Measurements from ENCODE around the gene MVB12B.

Gene MVB12B

GRCh38 chr9:126329476-126330275, 3.0 kb downstream of the MVB12B start:
- H3K4me3 ChIP-seq: no peak overlapping the region
- H3K4me1 ChIP-seq: peaks cover 11% of the 10 kb centered on the region
- H3K36me3 ChIP-seq (replicated peaks): no peaks in the 10 kb centered on the region; the same call in 1 of the 2 replicates
- DNase-seq (ENCODE audit: low spot score in 2 of 2): no peak
- H3K9me3 ChIP-seq: peaks cover 3% of the 10 kb centered on the region; the same call in 1 of the 2 replicates
- H3K27me3 ChIP-seq (ENCODE audit: low read depth): no peaks in the 10 kb centered on the region
- in situ Hi-C loops (cut with MboI; ENCODE audit: low sequenced_read_pairs): no loop called here

- H3K4me1 ChIP-seq: peaks cover 11% of the 10 kb centered on the region
- no peak for DNase-seq (ENCODE audit: low spot score in 2 of 2)
- in situ Hi-C loops (cut with MboI; ENCODE audit: low sequenced_read_pairs): no loop called here
- no peaks in the 10 kb centered on the region; the same call in 1 of the 2 replicates for H3K36me3 ChIP-seq (replicated peaks)
- no peaks in the 10 kb centered on the region for H3K27me3 ChIP-seq (ENCODE audit: low read depth)
- H3K4me3 ChIP-seq: no peak overlapping the region
- no peaks in the 10 kb centered on the region for H3K9me3 ChIP-seq
Measured at GRCh38 chr9:126330536-126330935, 3.9 kb downstream of the MVB12B start.

- DNase-seq (ENCODE audit: low spot score in 2 of 2): no peak
- Histone ChIP-seq H3K4me1 (peaks cover 7% of the 10 kb centered on the region), H3K4me3 (no peak overlapping the region), H3K27me3 (ENCODE audit: low read depth) (no peaks in the 10 kb centered on the region), H3K36me3 (replicated peaks) (no peaks in the 10 kb centered on the region; the same call in 1 of the 2 replicates), H3K9me3 (no peaks in the 10 kb centered on the region)
- in situ Hi-C loops (cut with MboI; ENCODE audit: low sequenced_read_pairs): no loop called here
Measured at GRCh38 chr9:126331964-126332748, 5.5 kb downstream of the MVB12B start.

GRCh38 chr9:126334721-126335621, 8.3 kb downstream of the MVB12B start:
- no peaks in the 10 kb centered on the region for H3K9me3 ChIP-seq
- no peak for DNase-seq (ENCODE audit: low spot score in 2 of 2)
- no peak overlapping the region for H3K4me3 ChIP-seq
- no peaks in the 10 kb centered on the region; the same call in 1 of the 2 replicates for H3K4me1 ChIP-seq
- H3K27me3 ChIP-seq (ENCODE audit: low read depth): no peaks in the 10 kb centered on the region
- in situ Hi-C loops (cut with MboI; ENCODE audit: low sequenced_read_pairs): no loop called here
- H3K36me3 ChIP-seq (replicated peaks): no peaks in the 10 kb centered on the region; the same call in 1 of the 2 replicates

- Histone ChIP-seq H3K36me3 (replicated peaks) (no peaks in the 10 kb centered on the region; the same call in 1 of the 2 replicates), H3K4me1 (no peaks in the 10 kb centered on the region; the same call in 1 of the 2 replicates), H3K27me3 (ENCODE audit: low read depth) (no peaks in the 10 kb centered on the region), H3K9me3 (no peaks in the 10 kb centered on the region), H3K4me3 (no peak overlapping the region)
- in situ Hi-C loops (cut with MboI; ENCODE audit: low sequenced_read_pairs): no loop called here
- no peak for DNase-seq (ENCODE audit: low spot score in 2 of 2)
Measured at GRCh38 chr9:126335837-126336735, 9.5 kb downstream of the MVB12B start.

GRCh38 chr9:126336736-126337325, 10.2 kb downstream of the MVB12B start:
- no peaks in the 10 kb centered on the region for H3K27me3 ChIP-seq (ENCODE audit: low read depth)
- no peaks in the 10 kb centered on the region for H3K9me3 ChIP-seq
- peaks cover under 1% of the 10 kb centered on the region for H3K36me3 ChIP-seq (replicated peaks)
- H3K4me3 ChIP-seq: no peak overlapping the region
- H3K4me1 ChIP-seq: no peaks in the 10 kb centered on the region; the same call in 1 of the 2 replicates
- in situ Hi-C loops (cut with MboI; ENCODE audit: low sequenced_read_pairs): no loop called here
- no peak for DNase-seq (ENCODE audit: low spot score in 2 of 2)

- Histone ChIP-seq H3K9me3 (no peaks in the 10 kb centered on the region), H3K4me3 (no peak overlapping the region), H3K36me3 (replicated peaks) (peaks cover 5% of the 10 kb centered on the region), H3K27me3 (ENCODE audit: low read depth) (no peaks in the 10 kb centered on the region), H3K4me1 (no peaks in the 10 kb centered on the region)
- in situ Hi-C loops (cut with MboI; ENCODE audit: low sequenced_read_pairs): no loop called here
- no peak for DNase-seq (ENCODE audit: low spot score in 2 of 2)
Measured at GRCh38 chr9:126337729-126338372, 11.2 kb downstream of the MVB12B start.

- Histone ChIP-seq H3K4me1 (no peaks in the 10 kb centered on the region), H3K9me3 (no peaks in the 10 kb centered on the region), H3K36me3 (replicated peaks) (peaks cover 5% of the 10 kb centered on the region), H3K27me3 (ENCODE audit: low read depth) (no peaks in the 10 kb centered on the region), H3K4me3 (no peak overlapping the region)
- no peak for DNase-seq (ENCODE audit: low spot score in 2 of 2)
- in situ Hi-C loops (cut with MboI; ENCODE audit: low sequenced_read_pairs): no loop called here
Measured at GRCh38 chr9:126338945-126339344, 12.3 kb downstream of the MVB12B start.

GRCh38 chr9:126341426-126341825, 14.8 kb downstream of the MVB12B start:
- Histone ChIP-seq H3K4me1 (no peaks in the 10 kb centered on the region; the same call in 1 of the 2 replicates), H3K9me3 (no peaks in the 10 kb centered on the region), H3K27me3 (ENCODE audit: low read depth) (no peaks in the 10 kb centered on the region), H3K4me3 (no peak overlapping the region), H3K36me3 (replicated peaks) (peaks cover 5% of the 10 kb centered on the region)
- DNase-seq (ENCODE audit: low spot score in 2 of 2): no peak
- in situ Hi-C loops (cut with MboI; ENCODE audit: low sequenced_read_pairs): no loop called here

- in situ Hi-C loops (cut with MboI; ENCODE audit: low sequenced_read_pairs): no loop called here
- no peak for DNase-seq (ENCODE audit: low spot score in 2 of 2)
- Histone ChIP-seq H3K4me1 (peaks cover under 1% of the 10 kb centered on the region), H3K27me3 (ENCODE audit: low read depth) (no peaks in the 10 kb centered on the region), H3K4me3 (no peak overlapping the region), H3K9me3 (no peaks in the 10 kb centered on the region), H3K36me3 (replicated peaks) (peaks cover 5% of the 10 kb centered on the region)
Measured at GRCh38 chr9:126341902-126342301, 15.3 kb downstream of the MVB12B start.

- DNase-seq (ENCODE audit: low spot score in 2 of 2): no peak
- in situ Hi-C loops (cut with MboI; ENCODE audit: low sequenced_read_pairs): no loop called here
- Histone ChIP-seq H3K9me3 (no peaks in the 10 kb centered on the region), H3K4me3 (no peak overlapping the region), H3K4me1 (peaks cover 8% of the 10 kb centered on the region), H3K27me3 (ENCODE audit: low read depth) (no peaks in the 10 kb centered on the region), H3K36me3 (replicated peaks) (peaks cover 5% of the 10 kb centered on the region)
Measured at GRCh38 chr9:126342621-126343031, 16.0 kb downstream of the MVB12B start.

- H3K27me3 ChIP-seq (ENCODE audit: low read depth): no peaks in the 10 kb centered on the region
- peaks cover 5% of the 10 kb centered on the region for H3K36me3 ChIP-seq (replicated peaks)
- in situ Hi-C loops (cut with MboI; ENCODE audit: low sequenced_read_pairs): no loop called here
- H3K4me1 ChIP-seq: peaks cover 14% of the 10 kb centered on the region
- H3K4me3 ChIP-seq: no peak overlapping the region
- H3K9me3 ChIP-seq: no peaks in the 10 kb centered on the region
- no peak for DNase-seq (ENCODE audit: low spot score in 2 of 2)
Measured at GRCh38 chr9:126343271-126343700, 16.7 kb downstream of the MVB12B start.

Measured in HAP-1 (cell line).